Fibroblast of the aortic adventitia (primary cell): Measurements from ENCODE around the gene PLA2R1. TPM values are rescaled to one million over a fixed set of nuclear protein-coding genes. Genes with fewer than 3 reads are reported as not detected.

Source experiments
- DNase-seq: peaks from one replicate; pipeline ENCODE4 v3.0.0-alpha.2; 2010; ENCODE audit warnings: low read depth
- H3K4me3 ChIP-seq: 2 replicates; pipeline ENCODE4 v1.5.1; 2011; ENCODE audit warnings: low read depth, mild to moderate bottlenecking, control low read depth, low read length, moderate library complexity
- CTCF ChIP-seq: IDR thresholded peaks from 2 replicates; pipeline ENCODE4 v1.5.1; 2011; ENCODE audit warnings: mild to moderate bottlenecking, low read length, control low read depth, inconsistent platforms; ENCODE audit not compliant: insufficient read depth
- total RNA-seq: library from RNA; depleted of rRNA; stranded (reverse); fragments of >200 nt; gene quantifications from 2 replicates; pipeline ENCODE4 v1.2.3, GENCODE V29; 2012; ENCODE audit warnings: low replicate concordance

The PLA2R1 gene
- total RNA-seq, 1 donor: 27.0 TPM

GRCh38 chr2:159890551-159891266 is 171.7 kb downstream of the PLA2R1 start:
- no peak overlapping the region for H3K4me3 ChIP-seq
- TF ChIP-seq CTCF: no peak
- no peak for DNase-seq

DNA sequence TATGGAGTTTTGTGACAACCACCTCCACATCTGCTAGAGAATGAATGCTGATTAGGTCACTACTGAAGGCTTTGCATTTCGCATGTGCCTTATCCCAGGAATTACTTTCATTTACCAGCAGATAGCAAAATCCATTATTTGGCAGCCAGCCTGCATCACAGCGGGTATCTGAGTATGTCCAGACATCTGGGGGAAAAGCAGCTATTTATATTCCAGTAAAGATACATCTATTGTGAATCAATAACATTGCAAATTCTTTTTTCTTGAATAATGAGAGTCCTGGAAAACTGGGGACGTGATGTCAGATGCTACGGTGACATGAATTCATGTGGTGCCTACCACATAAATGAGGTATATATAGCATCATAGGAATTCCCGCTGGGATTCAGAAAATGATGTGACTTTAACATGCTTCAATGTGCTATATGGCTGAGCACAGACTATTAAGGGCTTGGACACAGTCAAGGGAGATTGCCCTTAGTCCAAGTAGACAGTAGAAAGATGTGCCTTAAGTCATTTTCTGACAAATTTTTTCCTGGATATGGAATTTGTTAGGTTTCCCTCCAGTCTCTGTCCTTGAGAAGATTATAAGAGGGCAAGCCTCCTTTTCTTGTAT is 180.2 kb downstream of the PLA2R1 start:
- H3K4me3 ChIP-seq: no peak overlapping the region
- no peak for TF ChIP-seq CTCF
- peak; percentile 17 for DNase-seq

Other genes with a start within 250 kb of the PLA2R1 start
- 0.54 and 0.74 TPM in 2 replicates for gene LY75, start 157.9 kb downstream of the PLA2R1 start, total RNA-seq
- gene ITGB6, start 137.7 kb upstream of the PLA2R1 start, total RNA-seq: under 0.01 TPM in 1 of 2 replicates, not detected in the other